HG02678 (cell line): ENCODE measurements around the gene CYB5B.

Experiments used
- ATAC-seq: cut with Tn5 transposase; IDR thresholded peaks from one replicate; pipeline ENCODE4 v1.9.1; 2021; ENCODE audit warnings: mild to moderate bottlenecking, moderate library complexity; ENCODE audit not compliant: unreplicated experiment

CYB5B gene

GRCh38 chr16:69443927-69444631 lies 19.7 kb downstream of the CYB5B start:
- ATAC-seq = peak; percentile 62

GRCh38 chr16:69444873-69445517 lies 20.6 kb downstream of the CYB5B start:
- ATAC-seq = no peak

- ATAC-seq = no peak
Measured at GRCh38 chr16:69448470-69449193, 24.2 kb downstream of the CYB5B start.

- ATAC-seq = no peak
Measured at GRCh38 chr16:69451166-69451565, 26.7 kb downstream of the CYB5B start.

GRCh38 chr16:69453936-69454335 lies 29.5 kb downstream of the CYB5B start:
- no peak for ATAC-seq

GRCh38 chr16:69463876-69464275 lies 39.5 kb downstream of the CYB5B start:
- no peak for ATAC-seq

- peak; percentile 60 for ATAC-seq
Measured at GRCh38 chr16:69465083-69465721, 40.8 kb downstream of the CYB5B start.

- no peak for ATAC-seq
Measured at GRCh38 chr16:69465881-69466280, 41.5 kb downstream of the CYB5B start.

GRCh38 chr16:69466547-69466946 lies 42.1 kb downstream of the CYB5B start:
- no peak for ATAC-seq

GRCh38 chr16:69467080-69467479 lies 42.7 kb downstream of the CYB5B start:
- no peak for ATAC-seq

GRCh38 chr16:69467531-69468204 lies 43.2 kb downstream of the CYB5B start:
- ATAC-seq = no peak

- ATAC-seq = peak; percentile 49
Measured at GRCh38 chr16:69469807-69470561, 45.6 kb downstream of the CYB5B start.

GRCh38 chr16:69471121-69471520 lies 46.7 kb downstream of the CYB5B start:
- no peak for ATAC-seq

GRCh38 chr16:69474408-69474807 lies 50.0 kb downstream of the CYB5B start:
- ATAC-seq = no peak

- ATAC-seq = no peak
Measured at GRCh38 chr16:69476920-69477443, 52.6 kb downstream of the CYB5B start.

- no peak for ATAC-seq
Measured at GRCh38 chr16:69477546-69477945, 53.1 kb downstream of the CYB5B start.

GRCh38 chr16:69478685-69479084 lies 54.3 kb downstream of the CYB5B start:
- ATAC-seq = no peak

GRCh38 chr16:69479775-69480174 lies 55.4 kb downstream of the CYB5B start:
- no peak for ATAC-seq

- ATAC-seq = no peak
Measured at GRCh38 chr16:69481901-69482341, 57.5 kb downstream of the CYB5B start.
